ENCODE data around the gene PLIN4.

- TF ChIP-seq SP1 (CRISPR knock-in tag; IDR thresholded peaks at IDR 0.05) = no peak
- TF ChIP-seq IRF1 (CRISPR knock-in tag; IDR thresholded peaks at IDR 0.05; ENCODE audit: borderline replicate concordance) = no peak
- no peak for TF ChIP-seq ZBTB7A (IDR thresholded peaks at IDR 0.05; ENCODE audit: borderline replicate concordance, control insufficient read depth, low read depth, low read length)
- no peak for TF ChIP-seq POLR2A (conservative IDR thresholded peaks at IDR 0.05)
- no peak for TF ChIP-seq NR0B1 (IDR thresholded peaks at IDR 0.05; ENCODE audit: partially characterized antibody)
- TF ChIP-seq KLF10 (CRISPR knock-in tag; IDR thresholded peaks at IDR 0.05) = no peak
- no peak for TF ChIP-seq SAFB2 (IDR thresholded peaks at IDR 0.05; ENCODE audit: borderline replicate concordance, low read depth, low read length, severe bottlenecking)
Measured at GRCh38 chr19:4511300-4512054, 6.8 kb downstream of the PLIN4 start.

All from K562 (cell line).